GM19025 (cell line): ENCODE measurements around the gene RNF14.
A peak's percentile ranks its signal among the peaks of the same experiment; 100 is the strongest.
"Not testable (repeated sequence)": the region's sequence is repeated elsewhere in the genome, so short reads cannot be mapped to it uniquely, and the experiment has no call there.

Experiments used
- ATAC-seq: cut with Tn5 transposase; IDR thresholded peaks from one replicate; pipeline ENCODE4 v1.9.1; 2021; ENCODE audit warnings: mild to moderate bottlenecking, low read depth, moderate library complexity; ENCODE audit not compliant: unreplicated experiment

RNF14 gene

GRCh38 chr5:142012792-142013388 is 44.0 kb downstream of the RNF14 start, which contains the start of gene GNPDA1:
Gene GNPDA1, minus strand, starts transcription at chr5:142013027. Its CDS starts 992 bp downstream, at chr5:142012035.
- peak; percentile 75 for ATAC-seq

GRCh38 chr5:142013734-142014521 is 45.0 kb downstream of the RNF14 start:
- ATAC-seq: no peak

GRCh38 chr5:142014911-142015584 is 46.1 kb downstream of the RNF14 start:
- ATAC-seq: no peak

GRCh38 chr5:142015781-142016533 is 47.1 kb downstream of the RNF14 start:
- peak; percentile 31 for ATAC-seq

- peak; percentile 16 for ATAC-seq
These were observed 47.7 kb downstream of the RNF14 start for GRCh38 chr5:142016556-142016955.

- ATAC-seq: peak; percentile 38
These were observed 49.0 kb downstream of the RNF14 start for GRCh38 chr5:142017832-142018427.

GRCh38 chr5:142020122-142020659 is 51.3 kb downstream of the RNF14 start:
- no peak for ATAC-seq

- no peak for ATAC-seq
These were observed 54.9 kb downstream of the RNF14 start for GRCh38 chr5:142023836-142024235.

- peak; percentile 100 for ATAC-seq
These were observed 55.9 kb downstream of the RNF14 start for GRCh38 chr5:142024771-142025304.

- no peak for ATAC-seq
These were observed 56.7 kb downstream of the RNF14 start for GRCh38 chr5:142025637-142026036.

- no peak for ATAC-seq
These were observed 63.2 kb downstream of the RNF14 start for GRCh38 chr5:142032150-142032549.

- ATAC-seq: no peak
These were observed 64.1 kb downstream of the RNF14 start for GRCh38 chr5:142032747-142033631.

- ATAC-seq: not testable (repeated sequence)
These were observed 65.0 kb downstream of the RNF14 start for GRCh38 chr5:142033632-142034567.

GRCh38 chr5:142034994-142035393 is 66.1 kb downstream of the RNF14 start:
- no peak for ATAC-seq

GRCh38 chr5:142036918-142037317 is 68.0 kb downstream of the RNF14 start:
- ATAC-seq: no peak

GRCh38 chr5:142037599-142037998 is 68.7 kb downstream of the RNF14 start:
- ATAC-seq: not testable (repeated sequence)

- no peak for ATAC-seq
These were observed 69.8 kb downstream of the RNF14 start for GRCh38 chr5:142038735-142039134.
